HepG2 (cell line): Measurements from ENCODE around the gene INTS1. TPM values are rescaled to one million over a fixed set of nuclear protein-coding genes. Genes with fewer than 3 reads are reported as not detected.

ENCODE experiments used
- ATF1 ChIP-seq: IDR thresholded peaks from 2 replicates; pipeline ENCODE4 v1.6.1; 2016; ENCODE audit warnings: mild to moderate bottlenecking, control low read depth
- CCAR2 ChIP-seq: fragments of 200-400 bp; formaldehyde crosslinking; optimal IDR thresholded peaks from 2 replicates; pipeline ENCODE3; 2018; ENCODE audit warnings: low read depth, mild to moderate bottlenecking, low read length, moderate library complexity
- E2F1 ChIP-seq: sonication (generic); formaldehyde crosslinking; IDR thresholded peaks from 2 replicates; pipeline ENCODE4 v1.5.0; 2020; ENCODE audit warnings: missing genetic modification reagents
- FOXO1 ChIP-seq: sonication (generic); formaldehyde crosslinking; IDR thresholded peaks from 2 replicates; pipeline ENCODE4 v1.4.0; 2020; ENCODE audit warnings: missing genetic modification reagents
- HIVEP1 ChIP-seq: sonication (generic); formaldehyde crosslinking; IDR thresholded peaks from 2 replicates; pipeline ENCODE4 v1.4.0; 2020; ENCODE audit warnings: mild to moderate bottlenecking, missing genetic modification reagents
- HNF1A ChIP-seq, 2 experiments: sonication (generic) in 1 of 2; formaldehyde crosslinking in 1 of 2; IDR thresholded peaks; 2 replicates each; pipeline versions ENCODE4 v1.4.0 to v1.6.1; 2016 to 2020; ENCODE audit warnings: borderline replicate concordance in 1 of 2, low read depth in 1 of 2, mild to moderate bottlenecking in 1 of 2, missing genetic modification reagents in 1 of 2
- LCORL ChIP-seq, 2 experiments: fragments of 450-650 bp in 1 of 2; sonication (generic) in 1 of 2; formaldehyde crosslinking in 1 of 2; IDR thresholded peaks; 2 replicates each; pipeline versions ENCODE4 v1.5.0 to v1.6.1; 2017 to 2020; ENCODE audit warnings: antibody characterized with exemption in 1 of 2, missing genetic modification reagents in 1 of 2
- MEIS2 ChIP-seq: sonication (generic); formaldehyde crosslinking; IDR thresholded peaks from 2 replicates; pipeline ENCODE4 v1.9.0; 2021; ENCODE audit warnings: mild to moderate bottlenecking, missing genetic modification reagents
- MLX ChIP-seq: IDR thresholded peaks from 2 replicates; pipeline ENCODE4 v1.6.1; 2016
- SALL1 ChIP-seq: sonication (generic); formaldehyde crosslinking; IDR thresholded peaks from 2 replicates; pipeline ENCODE4 v1.8.0; 2022; ENCODE audit warnings: mild to moderate bottlenecking, missing genetic modification reagents
- ZBTB33 ChIP-seq: sonication (generic); formaldehyde crosslinking; IDR thresholded peaks from 2 replicates; pipeline ENCODE4 v1.4.0; 2020; ENCODE audit warnings: missing genetic modification reagents
- ZBTB7A ChIP-seq: sonication (generic); formaldehyde crosslinking; IDR thresholded peaks from 2 replicates; pipeline ENCODE4 v1.8.0; 2022; ENCODE audit warnings: mild to moderate bottlenecking, missing genetic modification reagents
- ZC3H4 ChIP-seq: sonication (generic); formaldehyde crosslinking; IDR thresholded peaks from 2 replicates; pipeline ENCODE4 v1.4.0; 2020; ENCODE audit warnings: missing genetic modification reagents, borderline replicate concordance
- ZFP37 ChIP-seq: sonication (generic); formaldehyde crosslinking; IDR thresholded peaks from 2 replicates; pipeline ENCODE4 v1.4.0; 2020; ENCODE audit warnings: missing genetic modification reagents, borderline replicate concordance
- ZNF232 ChIP-seq: sonication (generic); formaldehyde crosslinking; IDR thresholded peaks from 2 replicates; pipeline ENCODE4 v1.4.0; 2020; ENCODE audit warnings: missing genetic modification reagents, borderline replicate concordance
- ZNF280B ChIP-seq: sonication (generic); formaldehyde crosslinking; IDR thresholded peaks from 2 replicates; pipeline ENCODE4 v1.5.0; 2020; ENCODE audit warnings: missing genetic modification reagents, mild to moderate bottlenecking, borderline replicate concordance
- ZNF350 ChIP-seq: sonication (generic); formaldehyde crosslinking; IDR thresholded peaks from 2 replicates; pipeline ENCODE4 v1.4.0; 2020; ENCODE audit warnings: mild to moderate bottlenecking, low read depth, missing genetic modification reagents, borderline replicate concordance
- ZNF75D ChIP-seq: sonication (generic); formaldehyde crosslinking; IDR thresholded peaks from 2 replicates; pipeline ENCODE4 v1.8.1; 2023; ENCODE audit warnings: missing genetic modification reagents, mild to moderate bottlenecking, borderline replicate concordance
- polyA plus RNA-seq, 8 experiments: library from polyadenylated mRNA; depleted of rRNA in 3 of 8; stranded (reverse) in 7 of 8; unstranded in 1 of 8; fragments of >200 nt; fragmentation: Illumina TruSeq in 4 of 8; extraction: Trizol in 4 of 8; gene quantifications; 2 replicates each; pipeline versions ENCODE4 v1.2.1 to v1.2.3, GENCODE V29; 2011 to 2016; ENCODE audit warnings: low read depth in 4 of 8, missing spikeins in 1 of 8, mixed read lengths in 1 of 8; ENCODE audit not compliant: insufficient read depth in 1 of 8
- total RNA-seq, 5 experiments: library from RNA; depleted of rRNA; stranded (reverse); fragments of >200 nt; fragmentation: Illumina TruSeq; extraction: Trizol; gene quantifications; 2 replicates each; pipeline ENCODE4 v1.2.3, GENCODE V29; 2016; ENCODE audit warnings: low read depth in 1 of 5

INTS1 gene
- total and polyA plus RNA-seq, 2 of the 13 experiments (the other 11 are each of a cell fraction or from before 2014, with no cell fraction given): 13.7 to 29.0 TPM

- TF ChIP-seq ZC3H4 (CRISPR knock-in tag) (no peak), ZBTB33 (no peak), HIVEP1 (CRISPR knock-in tag) (0 out of 2 replicates have a peak, but pooled peaks have one; percentile 10), SALL1 (peak; percentile 20; the same call in 1 of the 2 replicates), ZFP37 (CRISPR knock-in tag) (no peak), ZNF75D (no peak), HNF1A (IDR thresholded peaks at IDR 0.05; ENCODE audit: low read depth) (no peak), HNF1A (CRISPR knock-in tag; IDR thresholded peaks at IDR 0.05; ENCODE audit: borderline replicate concordance) (no peak), MEIS2 (no peak), CCAR2 (no peak), FOXO1 (CRISPR knock-in tag) (no peak), E2F1 (CRISPR knock-in tag) (no peak), LCORL (IDR thresholded peaks at IDR 0.05) (no peak), LCORL (CRISPR knock-in tag; IDR thresholded peaks at IDR 0.05) (0 out of 2 replicates have a peak, but pooled peaks have one; percentile 9), ZBTB7A (CRISPR knock-in tag) (0 out of 2 replicates have a peak, but pooled peaks have one; percentile 53), ZNF280B (CRISPR knock-in tag) (0 out of 2 replicates have a peak, but pooled peaks have one; percentile 72), ZNF350 (CRISPR knock-in tag) (no peak), ZNF232 (0 out of 2 replicates have a peak, but pooled peaks have one; percentile 26), ATF1 (no peak), MLX (no peak)
These were observed 44.0 kb downstream of the INTS1 start (continued) for GRCh38 chr7:1459920-1460820.
